Left lobe of liver (tissue), 2 donors: ENCODE results near the gene MAFF. TPM values are rescaled to one million over a fixed set of nuclear protein-coding genes. Genes with fewer than 3 reads are reported as not detected.
"Not testable (repeated sequence)": the region's sequence is repeated elsewhere in the genome, so short reads cannot be mapped to it uniquely, and the experiment has no call there.

Experiments used
- ATAC-seq: fragments of 200-7000 bp; cut with Tn5 transposase; one replicate; pipeline ENCODE4 v1.9.1; 2020; ENCODE audit warnings: mild to moderate bottlenecking, moderate library complexity
- DNase-seq: peaks from one replicate; pipeline ENCODE4 v3.0.0-alpha.2; 2020; ENCODE audit warnings: low spot score
- total RNA-seq: library from RNA; stranded (reverse); gene quantifications from one replicate; pipeline ENCODE4 v1.2.1, GENCODE V29; 2021
- donor health status: DM: no; HTN: no; CAD: no; lungs with moderate emphysema.
- donor health status: DM: no; HTN: yes; CAD: no.

Gene MAFF
- total RNA-seq, 1 donor from 2014 or later = 2.5 TPM

GRCh38 chr22:38177044-38177443, 24.8 kb upstream of the MAFF start:
- ATAC-seq = no peak
- DNase-seq = no peak

GRCh38 chr22:38177571-38177925, 24.2 kb upstream of the MAFF start:
- not testable (repeated sequence) for DNase-seq, ATAC-seq

GRCh38 chr22:38177926-38178604, 23.7 kb upstream of the MAFF start:
- ATAC-seq (peak; percentile 51), DNase-seq (peak; percentile 75)

- DNase-seq, ATAC-seq: not testable (repeated sequence)
These were observed 23.2 kb upstream of the MAFF start for GRCh38 chr22:38178605-38178937.

- ATAC-seq = peak; percentile 54
- DNase-seq = peak; percentile 78
These were observed 20.8 kb upstream of the MAFF start for GRCh38 chr22:38180841-38181452.

GRCh38 chr22:38181453-38182200, 20.2 kb upstream of the MAFF start, which contains the start of gene PLA2G6:
Gene PLA2G6 (minus strand): TSS chr22:38181830. CDS start chr22:38169426, 12,404 bp downstream.
- peak; percentile 89 for ATAC-seq

GRCh38 chr22:38184788-38185187, 17.0 kb upstream of the MAFF start:
- ATAC-seq (no peak), DNase-seq (no peak)

More at GRCh38 chr22:38181453-38182200, 20.2 kb upstream of the MAFF start, which contains the start of gene PLA2G6:
- peak; percentile 99 for DNase-seq

GRCh38 chr22:38186429-38186828, 15.4 kb upstream of the MAFF start:
- ATAC-seq (no peak), DNase-seq (no peak)

GRCh38 chr22:38187413-38188212, 14.2 kb upstream of the MAFF start:
- DNase-seq = peak; percentile 76

GRCh38 chr22:38189104-38189503, 12.7 kb upstream of the MAFF start:
- ATAC-seq = no peak
- DNase-seq = no peak

More at GRCh38 chr22:38187413-38188212, 14.2 kb upstream of the MAFF start:
- peak; percentile 75 for ATAC-seq

GRCh38 chr22:38190581-38190980, 11.2 kb upstream of the MAFF start:
- DNase-seq = peak; percentile 83
- peak; percentile 59 for ATAC-seq

- DNase-seq = no peak
- no peak for ATAC-seq
These were observed 10.7 kb upstream of the MAFF start for GRCh38 chr22:38191055-38191454.

GRCh38 chr22:38191731-38192474, 9.9 kb upstream of the MAFF start:
- ATAC-seq (peak; percentile 20), DNase-seq (no peak)

- ATAC-seq = no peak
- DNase-seq = no peak
These were observed 9.3 kb upstream of the MAFF start for GRCh38 chr22:38192475-38192863.

- peak; percentile 89 for DNase-seq
- ATAC-seq = peak; percentile 77
These were observed 8.2 kb upstream of the MAFF start for GRCh38 chr22:38193580-38193979.

- no peak for DNase-seq
- ATAC-seq = no peak
These were observed 4.9 kb upstream of the MAFF start for GRCh38 chr22:38196791-38197419.

- no peak for DNase-seq
- no peak for ATAC-seq
These were observed 1.8 kb upstream of the MAFF start for GRCh38 chr22:38199826-38200559.

GRCh38 chr22:38201371-38201710, 453 bp upstream of the MAFF start:
- DNase-seq (no peak), ATAC-seq (no peak)

- peak; percentile 91 for DNase-seq
- peak; percentile 70 for ATAC-seq
These were observed 769 bp downstream of the MAFF start for GRCh38 chr22:38202437-38203089.
